Measurements from ENCODE around the gene GPR160.

GPR160 gene

DNA sequence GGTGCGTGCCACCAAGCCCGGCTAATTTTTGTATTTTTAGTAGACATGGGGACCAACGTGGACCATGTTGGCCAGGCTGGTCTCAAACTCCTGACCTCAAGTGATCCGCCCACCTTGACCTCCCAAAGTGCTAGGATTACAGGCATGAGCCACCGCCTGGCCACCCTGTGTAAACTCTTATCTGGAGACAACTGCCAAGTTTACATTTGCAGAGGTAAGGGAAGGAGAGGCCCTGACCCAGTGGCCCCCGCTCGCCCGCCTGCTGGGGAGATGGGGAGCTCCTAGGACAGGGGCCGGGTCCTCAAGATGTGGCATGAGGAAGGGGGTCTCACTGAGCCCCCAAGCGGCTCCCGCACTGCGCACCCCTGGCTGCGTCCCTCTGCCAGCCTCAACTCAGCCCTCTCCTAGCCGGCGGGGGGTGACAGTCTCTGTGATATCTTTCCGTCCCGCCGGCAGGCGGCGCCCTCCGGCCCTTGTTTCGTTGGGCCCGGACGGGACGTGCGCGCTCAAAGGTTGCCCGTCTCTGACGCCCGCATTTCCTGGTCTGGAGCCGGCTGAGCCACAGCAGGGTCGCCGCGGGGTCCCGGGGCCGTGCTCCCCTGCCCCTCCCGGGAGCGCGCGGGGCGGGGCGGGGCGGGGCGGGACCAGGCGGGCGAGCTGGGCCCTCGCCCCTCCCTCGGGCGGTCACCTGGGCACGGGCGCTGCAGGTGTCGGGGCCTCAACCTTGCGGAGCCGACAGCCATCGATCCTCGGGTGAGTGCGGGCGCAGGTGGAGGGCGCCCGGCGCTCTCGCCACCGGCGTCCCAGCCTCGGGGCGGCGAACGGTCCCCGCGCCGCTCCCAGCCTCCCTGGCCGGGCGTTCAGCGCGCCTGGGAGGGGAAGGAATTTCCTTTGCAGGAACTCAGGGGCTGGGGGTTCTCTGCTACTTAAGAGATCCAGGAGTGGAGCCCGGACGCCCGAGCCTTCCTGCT is at the start of gene GPR160:
Gene GPR160, plus strand, starts transcription at position 533 of the 971 bp plus-strand sequence. CDS start 45,978 bp downstream, outside the sequence.
- TF ChIP-seq CTCF (IDR thresholded peaks at IDR 0.05; ENCODE audit: low read depth, low read length), result peak; percentile 86
- H3K36me3 ChIP-seq, result no peaks in the 10 kb centered on the region; the same call in 1 of the 2 replicates
- DNase-seq, result peak; percentile 86
- H3K27ac ChIP-seq, result no peak within 1 kb of the TSS; the same call in 1 of the 2 replicates
- H3K4me3 ChIP-seq (ENCODE audit: low read depth, low read length), result peak within 1 kb of the TSS; percentile 77
- H3K27me3 ChIP-seq (ENCODE audit: insufficient read depth, low read depth, severe bottlenecking), result no peaks in the 10 kb centered on the region
- no peaks in the 10 kb centered on the region for H3K9me3 ChIP-seq (ENCODE audit: severe bottlenecking)

DNA sequence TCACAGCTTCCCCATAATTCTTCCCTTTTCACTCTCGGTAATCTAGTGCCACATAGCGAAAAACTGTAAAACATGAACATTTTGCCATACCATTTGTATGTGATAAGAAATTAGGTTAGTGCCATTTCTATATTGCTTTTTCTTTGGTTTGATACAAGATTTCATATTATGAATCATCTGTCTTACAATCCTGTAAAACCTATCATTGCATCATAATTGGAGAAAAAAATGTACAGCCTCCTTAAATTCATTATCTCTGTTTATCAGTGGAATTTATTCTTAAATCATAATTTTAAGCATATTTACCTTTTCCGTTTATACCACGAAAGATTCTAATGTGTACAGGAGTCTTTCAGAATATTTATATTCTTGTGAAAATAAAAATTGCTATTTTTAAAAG is 47.4 kb upstream of the GPR160 start:
- no peak for TF ChIP-seq CTCF (IDR thresholded peaks at IDR 0.05; ENCODE audit: low read depth, low read length)
- Histone ChIP-seq H3K27me3 (ENCODE audit: insufficient read depth, low read depth, severe bottlenecking) (no peaks in the 10 kb centered on the region), H3K4me3 (ENCODE audit: low read depth, low read length) (no peak overlapping the region), H3K9me3 (ENCODE audit: severe bottlenecking) (no peaks in the 10 kb centered on the region), H3K36me3 (peaks cover 51% of the 10 kb centered on the region), H3K27ac (no peak overlapping the region)
- DNase-seq, result no peak

- H3K9me3 ChIP-seq (ENCODE audit: severe bottlenecking), result no peaks in the 10 kb centered on the region
- peaks cover 37% of the 10 kb centered on the region for H3K36me3 ChIP-seq
- DNase-seq, result no peak
- no peaks in the 10 kb centered on the region for H3K27me3 ChIP-seq (ENCODE audit: insufficient read depth, low read depth, severe bottlenecking)
- no peak overlapping the region for H3K27ac ChIP-seq
- H3K4me3 ChIP-seq (ENCODE audit: low read depth, low read length), result no peak overlapping the region
- no peak for TF ChIP-seq CTCF (IDR thresholded peaks at IDR 0.05; ENCODE audit: low read depth, low read length)
These were observed 45.6 kb upstream of the GPR160 start for GRCh38 chr3:169992156-169992555.

DNA sequence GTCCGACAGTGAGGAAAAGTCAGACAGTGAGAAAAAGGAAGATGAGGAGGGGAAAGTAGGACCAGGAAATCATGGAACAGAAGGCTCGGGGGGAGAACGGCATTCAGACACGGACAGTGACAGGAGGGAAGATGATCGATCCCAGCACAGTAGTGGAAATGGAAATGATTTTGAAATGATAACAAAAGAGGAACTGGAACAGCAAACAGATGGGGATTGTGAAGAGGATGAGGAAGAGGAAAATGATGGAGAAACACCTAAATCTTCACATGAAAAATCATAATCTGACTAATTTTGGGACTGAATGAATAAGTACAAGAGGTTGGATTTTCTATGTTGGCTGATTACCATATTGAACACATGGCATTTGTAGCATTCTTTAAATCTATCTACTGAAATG is 45.0 kb upstream of the GPR160 start:
- DNase-seq, result no peak
- no peak for TF ChIP-seq CTCF (IDR thresholded peaks at IDR 0.05; ENCODE audit: low read depth, low read length)
- Histone ChIP-seq H3K27me3 (ENCODE audit: insufficient read depth, low read depth, severe bottlenecking) (no peaks in the 10 kb centered on the region), H3K27ac (no peak overlapping the region), H3K36me3 (peaks cover 32% of the 10 kb centered on the region), H3K4me3 (ENCODE audit: low read depth, low read length) (no peak overlapping the region), H3K9me3 (ENCODE audit: severe bottlenecking) (no peaks in the 10 kb centered on the region)

- TF ChIP-seq CTCF (IDR thresholded peaks at IDR 0.05; ENCODE audit: low read depth, low read length), result no peak
- no peak for DNase-seq
- no peak overlapping the region for H3K27ac ChIP-seq
- no peaks in the 10 kb centered on the region for H3K27me3 ChIP-seq (ENCODE audit: insufficient read depth, low read depth, severe bottlenecking)
- peaks cover 29% of the 10 kb centered on the region for H3K36me3 ChIP-seq
- H3K4me3 ChIP-seq (ENCODE audit: low read depth, low read length), result no peak overlapping the region
- no peaks in the 10 kb centered on the region for H3K9me3 ChIP-seq (ENCODE audit: severe bottlenecking)
These were observed 44.0 kb upstream of the GPR160 start for GRCh38 chr3:169993761-169994160.

All from WERI-Rb-1 (cell line).